NCI-H526 treated with DMSO at 0.1 percent for 48 hours (cell line): ENCODE results near the gene PRELID2.
"Not testable (repeated sequence)": the region's sequence is repeated elsewhere in the genome, so short reads cannot be mapped to it uniquely, and the experiment has no call there.

ENCODE experiments used
- DNase-seq: peaks from one replicate; lab custom pipeline; 2025; lab: John Stamatoyannopoulos, UW

The PRELID2 gene

DNA sequence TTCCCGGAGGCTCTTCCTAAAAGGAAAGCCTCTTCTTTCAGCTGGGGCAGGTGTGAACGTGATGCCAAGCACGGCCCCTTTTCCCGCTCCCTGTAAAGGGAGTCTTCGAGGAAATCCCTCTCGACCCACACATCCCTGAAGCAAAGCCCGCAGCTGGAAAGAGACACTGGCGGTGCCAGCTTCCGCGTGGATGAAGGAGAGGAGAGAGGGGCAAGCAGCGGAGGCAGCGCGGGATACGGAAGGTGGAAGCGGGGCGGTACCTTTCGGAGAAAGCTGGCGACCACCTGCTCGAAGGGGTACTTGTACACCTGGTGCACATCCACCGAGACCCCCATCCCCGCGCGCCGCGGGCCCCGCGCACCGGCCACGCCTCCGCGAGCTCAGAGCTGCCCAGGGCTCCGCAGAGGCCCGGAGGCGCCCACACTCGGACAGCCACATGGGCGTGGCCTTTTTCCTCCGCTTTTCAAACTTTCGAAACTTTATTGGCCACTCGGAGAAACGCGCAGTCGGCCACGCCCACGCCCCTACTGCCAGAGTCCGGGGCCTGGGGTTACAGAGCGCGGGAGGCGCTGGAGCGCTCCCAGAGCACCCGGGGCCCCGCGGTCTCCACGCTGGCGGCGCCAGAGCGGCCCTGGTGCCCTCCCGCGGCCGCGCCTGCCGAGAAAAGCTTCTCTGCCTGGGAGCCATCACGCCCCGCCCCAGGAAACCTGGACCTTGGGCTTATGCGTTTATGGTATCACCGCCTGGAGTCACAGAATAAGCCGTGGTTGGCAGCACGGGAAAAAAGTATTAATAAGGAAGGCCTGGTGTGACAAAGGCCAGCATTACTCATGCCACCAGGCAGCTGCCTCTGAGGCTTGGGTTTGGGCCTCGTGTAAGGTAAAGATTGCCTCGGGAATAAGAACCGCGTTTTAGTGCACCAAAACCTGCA, at the start of gene PRELID2:
TSS of gene PRELID2 (minus strand) at position 426 of the 931 bp plus-strand sequence. CDS start at position 335, 91 bp downstream.
- peak; percentile 55 for DNase-seq

DNA sequence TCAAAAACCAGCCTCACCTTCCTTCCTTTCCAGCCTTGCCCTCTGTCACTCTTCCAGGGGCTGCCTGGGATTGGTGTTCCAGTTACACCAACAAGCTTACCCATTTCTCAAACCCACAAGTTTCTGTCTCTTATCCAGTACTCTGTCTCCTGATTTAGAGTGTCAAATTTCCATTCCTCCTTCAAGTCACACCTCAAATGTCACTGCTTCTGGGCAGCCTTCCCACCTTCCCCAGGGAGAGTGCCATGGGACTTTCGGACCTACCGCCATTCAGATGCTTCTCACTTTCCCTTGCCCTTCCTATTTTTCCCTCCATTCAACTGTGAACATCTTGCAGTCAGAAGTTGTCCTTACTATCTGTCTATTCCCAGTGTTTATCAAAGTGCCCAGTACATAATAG, 39.6 kb upstream of the PRELID2 start:
- no peak for DNase-seq

DNA sequence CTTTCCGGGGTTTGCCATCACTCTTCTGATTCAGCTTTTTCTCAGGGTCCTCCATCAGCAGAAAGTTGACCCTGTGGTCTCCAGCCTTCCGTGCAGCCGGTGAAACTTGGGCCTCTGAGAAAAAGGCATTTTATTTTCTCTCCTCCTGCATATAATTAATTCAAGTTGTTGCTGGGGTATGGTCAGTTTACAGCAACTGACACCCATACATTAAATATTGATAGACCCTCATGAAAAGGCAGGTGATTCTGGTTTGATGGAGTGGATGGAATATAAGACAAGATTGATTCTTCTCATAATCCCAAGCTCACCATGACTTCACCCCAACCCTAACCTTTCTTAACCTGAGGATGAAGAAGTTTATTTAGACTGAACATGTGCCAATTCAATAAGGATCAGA, 37.8 kb upstream of the PRELID2 start, which contains the start of gene GRXCR2:
TSS of gene GRXCR2 (minus strand) at position 101 of the 400 bp plus-strand sequence. CDS start at position 55, 46 bp downstream.
- DNase-seq = no peak

DNA sequence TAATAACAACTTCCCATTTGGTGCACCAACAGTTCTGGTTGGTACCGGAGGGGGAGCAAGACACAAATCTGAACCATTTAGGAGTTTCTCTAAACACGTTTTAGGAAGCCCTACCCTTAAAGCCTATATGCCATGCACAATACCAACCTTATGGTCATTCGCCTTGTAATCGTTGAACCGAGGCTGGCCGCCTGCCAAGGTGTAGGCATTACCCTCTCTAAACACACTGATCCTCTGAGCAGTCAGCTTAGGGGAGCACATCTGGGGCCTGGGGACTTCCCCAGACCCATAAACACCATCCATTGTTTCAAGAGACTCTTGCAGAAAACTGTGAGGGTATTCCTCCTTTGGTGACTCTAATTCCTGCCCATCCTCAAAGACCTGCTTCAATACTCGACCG, 37.3 kb upstream of the PRELID2 start:
- no peak for DNase-seq

DNA sequence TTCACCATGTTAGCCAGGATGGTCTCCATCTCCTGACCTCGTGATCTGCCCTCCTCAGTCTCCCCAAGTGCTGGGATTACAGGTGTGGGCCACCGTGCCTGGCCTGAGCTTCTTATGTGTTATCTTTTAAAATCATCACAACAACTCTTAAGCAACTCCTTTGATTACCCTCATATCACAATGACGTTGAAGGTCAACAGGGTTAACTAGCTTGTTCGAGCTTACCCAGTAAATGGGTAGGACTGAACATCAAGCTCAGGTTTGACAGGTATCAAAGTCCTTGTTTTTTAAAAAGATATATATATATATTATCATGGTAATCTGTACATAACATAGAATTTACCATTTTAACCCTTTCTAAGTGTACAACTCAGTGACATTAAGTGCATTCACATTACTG, 34.6 kb upstream of the PRELID2 start:
- no peak for DNase-seq

DNA sequence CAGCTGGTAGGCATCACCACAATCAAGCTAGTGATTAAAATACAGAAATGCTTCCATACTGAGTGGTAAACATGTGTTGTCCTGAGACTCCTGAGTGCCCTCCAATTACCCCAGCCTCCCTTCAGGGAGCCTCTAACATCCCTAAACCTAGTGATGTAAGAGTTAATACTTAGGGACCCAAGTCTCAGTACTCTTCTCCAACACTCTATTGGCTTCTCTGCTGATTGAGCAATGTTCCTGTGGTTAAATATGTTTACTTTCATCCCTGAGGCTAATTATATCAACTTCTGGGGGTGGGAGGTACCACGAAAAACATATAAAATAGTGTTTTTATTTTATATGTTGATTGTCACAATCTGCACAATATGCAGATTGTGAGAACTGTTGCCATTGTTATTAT, 32.7 kb upstream of the PRELID2 start:
- DNase-seq = no peak

DNA sequence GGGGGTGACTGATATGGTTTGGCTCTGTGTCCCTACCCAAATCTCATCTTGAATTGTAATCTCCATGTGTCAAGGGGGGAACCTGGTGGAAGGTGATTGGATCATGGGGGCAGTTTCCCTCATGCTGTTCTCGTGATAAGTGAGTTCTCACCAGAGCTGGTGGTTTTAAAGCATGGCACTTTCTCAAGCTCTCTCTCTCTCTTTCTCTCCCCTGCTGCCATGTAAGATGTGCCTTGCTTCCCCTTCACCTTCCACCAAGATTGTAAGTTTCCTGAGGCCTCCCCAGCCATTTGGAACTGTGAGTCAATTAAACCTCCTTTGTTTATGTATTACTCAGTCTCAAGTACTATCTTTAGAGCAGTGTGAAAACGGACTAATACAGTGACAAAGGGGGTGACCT, 29.3 kb upstream of the PRELID2 start:
- DNase-seq = not testable (repeated sequence)

DNA sequence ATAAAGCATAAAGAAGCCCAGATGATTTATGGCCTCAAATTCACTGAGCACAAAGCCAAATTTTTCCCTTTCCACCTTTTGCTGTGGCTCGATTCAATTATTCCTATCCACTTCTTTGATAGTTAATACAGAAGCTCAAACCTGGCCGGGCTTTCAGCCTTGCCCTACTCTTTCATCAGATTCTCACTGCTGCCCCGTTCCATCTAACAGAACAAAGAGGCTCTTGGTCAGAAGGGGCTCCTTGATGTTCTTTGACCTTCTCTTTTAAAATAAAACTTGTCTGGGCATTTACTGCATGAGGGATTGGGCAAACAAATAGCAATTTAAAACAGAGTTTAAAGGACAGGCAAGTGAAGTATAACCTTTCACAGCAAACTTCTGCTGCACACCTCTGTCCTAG, 27.9 kb upstream of the PRELID2 start:
- DNase-seq = no peak

DNA sequence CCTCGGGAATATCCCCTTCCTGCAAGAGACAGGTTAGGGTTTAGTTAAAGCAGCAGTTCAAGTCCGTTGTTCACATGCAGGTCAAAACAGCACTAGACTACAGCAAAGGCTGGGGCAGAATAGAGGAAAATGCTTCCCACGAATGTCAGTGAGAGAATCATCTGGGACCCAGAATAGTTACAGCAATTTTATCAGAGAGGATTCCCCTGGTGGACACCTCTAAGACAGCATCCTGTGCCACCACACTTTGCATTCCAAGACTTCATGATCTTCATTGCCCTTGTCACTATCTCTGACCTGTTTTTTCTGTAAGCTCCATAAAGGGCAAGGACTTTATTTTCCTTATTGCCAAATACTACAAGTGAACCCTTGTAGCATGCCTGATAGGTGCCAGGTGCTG, 24.8 kb upstream of the PRELID2 start:
- DNase-seq = no peak

DNA sequence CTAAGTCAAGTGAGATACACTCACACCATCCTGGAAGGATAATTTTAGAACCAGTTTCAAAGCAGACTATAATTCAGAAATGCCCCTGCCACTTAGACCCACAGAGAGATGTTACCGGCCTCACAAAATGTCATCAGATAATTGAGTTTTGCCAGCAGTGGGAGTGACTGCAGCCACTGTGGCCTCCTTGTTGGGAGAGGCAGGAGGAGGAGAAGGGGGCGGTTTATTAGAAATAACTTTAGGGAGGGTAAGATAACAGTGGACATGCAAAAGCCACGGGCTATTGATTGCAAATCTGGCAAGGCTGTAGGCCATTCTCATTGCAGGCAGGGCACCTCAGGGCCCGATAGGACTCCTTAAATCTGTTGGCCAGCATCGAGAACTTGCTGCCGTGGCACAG, 24.3 kb upstream of the PRELID2 start:
- DNase-seq = no peak

DNA sequence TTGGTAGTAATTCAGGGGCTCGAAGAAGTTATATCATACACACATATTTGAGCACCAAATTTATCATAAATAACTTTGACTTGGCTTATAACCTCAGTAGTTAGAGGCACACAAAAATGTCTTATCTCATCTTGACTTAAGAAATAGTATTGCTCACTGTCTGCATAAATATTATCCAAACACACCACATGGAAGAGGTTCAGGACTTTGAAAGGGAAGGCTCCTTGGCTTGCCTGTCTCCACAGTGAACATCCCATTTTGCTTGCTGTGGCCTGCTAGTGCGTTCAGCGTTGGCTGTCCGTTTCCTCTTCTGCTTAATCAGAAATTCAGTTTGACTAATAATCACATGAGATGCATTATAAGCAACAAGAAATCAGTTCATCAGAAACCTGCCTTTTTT, 23.8 kb upstream of the PRELID2 start:
- no peak for DNase-seq

DNA sequence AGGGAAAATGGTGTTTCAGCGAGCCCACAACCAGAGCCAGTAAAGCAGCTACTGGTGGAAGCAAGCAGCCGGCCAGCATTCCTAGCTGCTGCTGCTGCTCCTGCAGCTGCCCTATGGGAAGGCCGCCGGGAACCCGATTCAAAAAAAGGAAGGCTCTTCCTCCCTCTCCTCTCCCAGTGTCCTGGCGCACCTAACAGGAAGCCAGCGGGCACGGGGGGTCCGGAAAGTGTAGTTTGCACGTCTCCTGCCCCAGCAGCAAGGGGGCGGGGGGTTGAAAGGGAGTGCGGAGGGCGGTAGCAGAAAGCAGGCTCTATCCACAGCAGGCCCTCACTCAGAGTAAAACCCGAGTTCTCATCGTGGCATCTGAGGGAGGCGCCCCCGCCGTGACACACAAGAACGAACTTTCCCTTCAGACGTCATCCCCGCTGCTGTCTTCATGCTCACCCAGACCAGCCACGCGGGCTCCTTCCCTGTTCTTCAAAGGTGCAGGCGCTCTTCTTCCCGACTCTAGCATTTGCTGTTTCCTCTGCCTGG, 21.2 kb upstream of the PRELID2 start:
- DNase-seq = no peak

DNA sequence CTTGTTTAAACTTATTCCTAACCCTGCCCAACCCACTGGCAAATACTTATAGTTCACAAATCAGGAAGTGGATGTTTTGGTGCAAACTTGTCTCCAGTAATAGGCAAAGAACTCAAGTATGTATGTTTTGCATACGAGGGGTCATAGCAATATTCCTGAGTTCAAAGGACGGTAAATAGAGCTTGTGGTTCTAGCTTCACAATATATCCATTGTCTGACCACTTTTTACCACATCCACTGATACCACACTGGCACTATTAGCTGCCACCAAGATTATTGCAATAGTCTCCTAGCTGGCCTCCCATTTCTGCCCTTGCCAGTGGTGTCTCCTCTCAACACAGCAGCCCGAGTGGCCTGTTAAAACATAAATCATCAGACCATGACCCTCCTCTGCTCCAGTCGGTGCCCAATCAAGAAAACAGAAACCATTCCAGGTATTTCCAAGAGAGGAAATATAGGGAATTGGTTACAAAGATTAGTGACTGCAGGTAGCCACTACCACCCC, 20.7 kb upstream of the PRELID2 start:
- DNase-seq = no peak

DNA sequence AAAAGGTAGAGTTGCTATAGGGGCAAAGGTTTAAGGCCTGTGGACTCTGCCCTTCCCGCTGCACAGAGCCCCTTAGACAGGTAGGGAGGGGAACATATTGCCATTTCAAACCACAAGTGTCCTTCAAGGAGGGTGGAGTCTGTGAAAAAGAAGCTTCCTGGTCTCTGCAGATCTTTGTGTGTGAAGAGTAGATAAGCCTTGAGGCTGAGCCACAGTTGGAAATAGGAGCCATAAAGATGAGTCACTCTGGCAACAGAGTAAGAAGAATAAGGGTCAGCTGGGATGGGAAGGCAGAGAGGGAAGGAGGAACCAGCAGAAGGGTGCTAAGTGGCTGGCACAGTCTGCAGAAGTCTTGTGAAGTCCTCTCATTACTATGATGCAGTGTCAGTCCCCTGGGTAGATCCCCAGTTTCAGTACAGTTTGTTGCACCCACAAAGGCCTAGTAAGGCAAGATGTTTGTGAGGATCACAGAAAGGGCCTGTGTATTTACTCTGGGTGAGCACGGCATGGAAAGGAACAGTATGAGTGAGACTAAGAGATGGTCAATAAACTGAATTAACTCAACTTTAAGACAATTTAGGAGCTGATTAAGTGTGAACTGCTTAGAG, 19.6 kb upstream of the PRELID2 start:
- DNase-seq = no peak

DNA sequence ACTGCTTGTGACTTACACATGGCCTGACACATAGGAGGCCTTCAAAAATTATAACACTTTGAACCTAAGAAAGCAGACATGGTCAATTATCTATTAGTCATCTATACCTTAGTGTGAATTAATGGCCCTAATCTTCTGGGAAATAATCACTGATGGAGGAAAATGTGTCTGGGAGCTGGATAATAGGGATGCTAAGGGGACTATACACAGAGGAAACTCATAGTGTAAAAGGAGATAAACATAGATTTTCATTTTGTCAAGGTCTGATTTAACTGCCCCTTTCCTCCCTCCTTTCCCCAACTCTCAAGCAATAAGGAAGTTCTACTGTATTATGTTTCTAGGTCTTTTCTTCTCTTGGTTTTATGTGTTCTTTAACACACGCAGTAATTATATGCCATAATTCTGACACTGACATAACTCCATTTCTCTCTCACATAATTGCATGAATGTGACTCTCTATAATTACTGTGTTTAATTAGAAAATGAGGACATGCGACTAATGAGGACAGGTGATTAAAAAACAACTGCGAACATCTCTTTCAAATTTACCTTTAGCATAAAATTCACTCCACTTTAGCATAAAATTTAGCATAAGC, 18.7 kb upstream of the PRELID2 start:
- DNase-seq = no peak

DNA sequence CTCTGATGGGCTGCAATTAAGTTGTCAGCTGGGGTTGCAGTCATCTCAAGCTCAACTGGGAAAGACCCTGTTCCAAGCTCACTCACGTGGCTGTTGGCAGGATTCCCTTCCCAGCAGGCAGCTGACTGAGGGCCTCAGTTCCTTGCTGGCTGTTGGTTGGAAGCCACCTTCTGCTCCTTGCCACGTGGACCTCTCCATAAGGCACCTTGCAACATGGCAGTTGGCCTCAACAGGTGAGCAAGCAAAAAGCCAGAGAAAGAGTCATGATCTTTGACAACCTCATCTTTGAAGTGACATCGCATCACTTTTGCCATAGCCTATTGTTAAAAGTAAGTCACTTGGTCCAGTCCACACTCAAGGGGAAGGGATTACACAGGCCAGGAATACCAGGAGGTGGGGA, 17.8 kb upstream of the PRELID2 start:
- no peak for DNase-seq

DNA sequence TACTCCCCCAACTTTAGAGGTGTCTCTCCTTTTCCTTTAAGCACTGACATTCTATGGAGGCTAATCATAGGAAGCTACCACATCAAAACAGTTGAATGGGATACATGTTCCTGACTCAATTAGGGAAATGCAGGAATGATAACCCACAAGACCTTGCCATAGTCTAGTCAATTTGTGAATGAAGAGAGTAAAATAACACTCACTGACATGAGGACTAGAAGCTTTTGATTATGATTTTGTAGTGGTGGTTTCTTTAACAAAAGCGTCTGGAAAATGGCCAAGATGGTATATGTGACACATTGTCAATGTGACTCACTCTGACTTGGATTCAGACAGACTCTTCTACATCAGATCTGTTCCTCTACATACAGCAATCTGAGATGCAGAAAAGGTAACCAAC, 13.7 kb upstream of the PRELID2 start:
- DNase-seq = no peak

DNA sequence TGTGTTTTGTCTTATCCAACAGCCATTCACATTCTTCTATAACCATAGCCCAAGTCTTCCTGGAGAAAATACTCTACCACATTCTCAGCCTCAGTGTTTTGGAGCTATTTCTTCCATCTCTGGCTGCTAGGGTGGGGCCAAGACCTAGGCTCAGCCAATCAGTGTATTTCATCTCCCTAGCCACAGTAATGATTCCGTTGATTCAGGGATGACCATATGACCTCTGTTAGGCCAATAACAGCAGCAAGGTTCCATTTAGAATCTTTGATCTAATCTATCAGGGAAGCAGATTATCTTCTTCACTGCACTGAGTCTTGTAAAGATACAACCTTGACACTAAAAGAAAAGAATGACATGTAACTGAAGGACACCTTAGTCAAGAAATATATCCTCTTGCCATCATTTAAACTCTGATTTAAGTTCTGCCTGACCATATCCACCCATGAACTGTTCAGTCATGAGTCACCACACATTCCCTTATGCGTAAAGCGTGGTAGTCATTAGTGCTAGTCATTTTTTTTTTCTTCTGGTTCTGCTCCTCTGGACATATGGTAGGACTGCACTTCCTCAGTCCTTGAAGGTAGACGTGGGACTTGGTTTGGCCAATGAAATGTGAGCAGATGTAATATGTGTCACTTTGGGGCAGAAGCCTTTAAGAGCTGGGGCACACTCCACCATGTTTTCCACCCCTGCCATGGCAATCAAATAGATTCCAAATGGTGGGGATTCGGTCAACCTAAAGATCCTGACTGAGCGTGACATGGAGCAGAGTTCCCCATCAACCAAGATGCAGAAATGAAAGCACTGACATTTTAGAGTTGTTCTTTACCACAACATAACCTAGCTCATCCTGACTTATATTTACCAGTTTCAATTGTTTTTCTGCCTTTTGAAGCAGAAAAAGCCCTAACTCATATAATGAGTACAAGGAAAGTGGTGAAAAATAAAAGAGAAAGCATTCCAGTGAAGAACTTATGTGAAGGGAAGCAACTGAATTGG, 12.7 kb upstream of the PRELID2 start:
- DNase-seq = no peak

DNA sequence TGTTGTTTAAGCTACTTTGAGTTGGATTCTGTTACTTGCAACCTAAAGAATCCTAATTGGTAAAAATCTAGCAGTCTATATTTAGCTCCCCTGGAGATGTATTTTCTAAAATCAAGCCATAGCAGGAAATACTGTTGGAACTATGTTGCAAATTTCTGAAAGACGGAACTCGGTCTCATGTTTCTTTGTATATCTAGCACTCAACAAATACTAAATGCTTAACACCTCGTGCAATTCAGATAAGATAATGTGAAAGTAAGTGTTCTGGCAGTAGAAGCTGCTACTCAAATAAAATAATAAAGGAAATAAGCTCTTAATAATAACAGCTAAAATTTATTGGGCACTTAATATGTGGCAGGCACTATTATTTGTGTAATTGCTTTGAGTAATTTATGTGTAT, 10.9 kb upstream of the PRELID2 start:
- no peak for DNase-seq

DNA sequence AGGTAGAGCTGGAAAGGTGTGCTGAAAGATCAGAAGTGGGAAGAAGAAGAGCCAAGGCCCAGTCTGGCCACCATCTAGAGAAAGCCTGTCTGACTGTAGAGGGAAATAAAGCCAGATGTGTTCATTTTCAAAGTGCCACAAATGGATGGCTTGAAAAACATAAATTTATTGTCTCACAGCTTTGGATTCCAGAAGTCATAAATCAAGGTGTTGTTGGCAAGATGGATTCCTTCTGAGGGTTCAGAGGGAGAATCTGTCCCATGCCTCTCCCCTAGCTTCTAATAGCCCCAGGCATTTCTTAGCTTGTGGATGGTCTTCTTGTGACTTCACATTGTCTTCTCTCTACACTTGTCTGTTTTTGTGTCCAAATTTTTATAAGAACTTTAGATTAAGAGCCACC, 6.2 kb upstream of the PRELID2 start:
- DNase-seq = no peak

DNA sequence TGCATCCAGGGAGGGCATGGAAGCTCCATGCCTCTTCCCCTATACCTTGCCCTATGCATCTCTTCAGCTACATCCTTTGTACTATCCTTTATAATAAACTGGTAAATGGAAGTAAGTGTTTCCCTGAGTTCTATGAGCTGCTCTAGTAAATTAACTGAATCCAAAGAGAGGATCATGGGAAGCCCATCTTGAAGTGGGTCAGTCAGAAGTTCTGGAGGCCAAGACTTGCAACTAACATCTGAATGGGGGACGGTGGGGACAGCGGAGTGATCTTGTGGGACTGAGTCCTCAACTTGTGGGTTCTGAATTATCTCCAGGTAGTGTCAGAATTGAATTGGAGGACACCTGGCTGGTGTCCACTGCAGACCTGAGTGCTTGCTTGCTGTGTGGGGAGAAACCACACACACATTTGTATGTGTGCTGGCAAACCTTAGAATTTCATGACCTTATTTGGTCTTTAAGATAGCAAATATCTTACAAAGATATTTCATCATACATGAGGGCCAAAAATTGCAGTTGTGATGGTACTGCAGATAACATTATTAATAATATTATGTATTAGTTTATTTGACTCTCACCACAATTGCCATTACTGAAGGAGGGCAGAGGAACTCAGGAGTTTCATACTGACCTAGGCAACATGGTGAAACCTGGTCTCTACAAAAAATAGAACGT, 5.5 kb upstream of the PRELID2 start:
- no peak for DNase-seq
